Activated CD4-positive, CD25-positive, alpha-beta regulatory T cell (primary cell): ENCODE data around the gene PSMB11.

Experiments used
- DNase-seq, 4 experiments: peaks; one replicate each; lab custom pipeline; 2025; lab: John Stamatoyannopoulos, UW

The PSMB11 gene

DNA sequence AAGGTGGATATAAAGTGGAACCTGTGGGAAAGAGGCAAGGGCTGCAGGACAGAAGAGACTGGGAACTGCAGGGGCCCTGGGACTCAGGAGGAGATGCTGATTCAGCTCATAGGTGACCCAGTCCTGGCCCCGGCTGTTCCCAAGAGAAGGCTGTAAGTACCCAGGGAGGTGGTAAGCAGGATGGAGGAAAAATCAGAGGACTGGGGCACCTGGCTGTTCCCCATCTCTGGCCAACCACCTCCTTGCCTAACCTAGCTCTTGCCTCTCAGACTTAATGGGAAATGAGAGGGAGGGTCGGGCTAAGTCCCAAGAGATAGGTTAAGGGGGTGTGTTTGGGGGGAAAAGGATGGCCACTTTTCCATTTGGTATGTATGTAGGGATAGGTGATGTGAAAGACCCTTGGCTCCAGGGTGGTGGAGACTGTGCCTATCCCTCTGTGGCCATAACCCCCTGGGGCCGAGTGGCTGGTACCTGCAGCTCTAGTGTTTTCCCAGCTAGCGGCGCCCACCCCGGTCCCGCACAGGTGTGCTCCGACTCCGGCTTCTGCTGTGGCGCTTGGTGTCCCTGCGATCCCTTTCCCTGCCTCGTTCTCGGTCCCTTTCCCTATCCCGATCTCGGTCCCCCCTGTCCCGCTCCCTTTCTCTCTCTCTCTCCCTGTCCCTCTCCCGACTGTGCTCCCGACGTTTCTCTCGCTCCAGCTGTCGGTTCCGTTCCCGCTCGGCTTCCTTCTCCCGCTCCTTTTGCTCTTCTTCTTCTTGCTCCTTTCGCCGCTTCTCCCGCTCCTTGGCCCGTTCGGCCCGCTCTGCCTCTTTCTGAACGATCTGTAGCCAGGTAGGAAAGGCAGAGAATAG is 16.9 kb downstream of the PSMB11 start:
- DNase-seq = no peak

DNA sequence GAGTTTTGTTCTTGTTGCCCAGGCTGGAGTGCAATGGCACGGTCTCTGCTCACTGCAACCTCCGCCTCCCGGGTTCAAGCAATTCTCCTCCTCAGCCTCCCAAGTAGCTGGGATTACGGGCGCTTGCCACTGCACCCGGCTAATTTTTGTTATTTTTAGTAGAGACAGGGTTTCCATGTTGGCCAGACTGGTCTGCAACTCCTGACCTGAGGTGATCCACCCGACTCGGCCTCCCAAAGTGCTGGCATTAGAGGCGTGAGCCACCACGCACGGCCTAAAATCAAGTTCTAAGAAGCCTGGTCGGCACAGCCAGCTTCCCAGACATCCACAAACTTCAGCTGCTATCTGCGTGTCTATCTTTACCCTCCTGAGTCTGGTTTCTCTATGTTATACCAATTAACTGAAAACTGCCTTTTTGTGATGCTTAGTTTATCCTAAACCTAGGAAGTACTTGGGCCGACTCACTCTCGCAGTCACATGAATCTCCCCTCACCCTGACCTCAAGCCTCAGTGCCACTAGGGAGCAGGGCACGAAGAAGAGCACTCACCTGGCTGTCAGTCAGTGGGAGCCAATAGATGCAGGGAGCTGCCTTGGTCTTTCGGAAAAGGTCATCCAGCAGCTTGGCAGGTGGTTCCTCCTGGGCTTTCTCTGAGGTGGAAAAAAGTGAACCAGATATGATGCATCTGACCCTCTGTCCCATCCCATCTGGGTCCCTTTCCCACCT is 18.7 kb downstream of the PSMB11 start:
- no peak for DNase-seq

DNA sequence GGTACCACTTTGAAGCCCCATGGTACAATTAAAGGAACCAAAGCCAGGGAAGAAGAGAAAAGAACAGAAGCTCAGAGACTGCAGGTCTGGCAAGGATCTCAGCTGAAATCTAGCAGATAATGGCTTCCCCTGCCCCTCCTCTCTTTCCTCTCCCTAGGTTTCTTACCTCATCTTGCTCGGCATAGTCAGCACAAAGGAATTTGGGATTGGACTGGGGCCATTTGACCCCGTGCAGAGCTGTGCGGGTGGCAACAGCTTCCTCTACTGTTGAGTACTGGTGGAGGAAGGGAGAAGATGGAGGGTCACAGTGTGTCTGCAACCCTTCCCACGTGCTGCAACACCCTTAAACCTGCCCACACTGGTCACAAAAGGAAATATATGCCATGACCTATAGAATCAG is 20.0 kb downstream of the PSMB11 start:
- no peak for DNase-seq

DNA sequence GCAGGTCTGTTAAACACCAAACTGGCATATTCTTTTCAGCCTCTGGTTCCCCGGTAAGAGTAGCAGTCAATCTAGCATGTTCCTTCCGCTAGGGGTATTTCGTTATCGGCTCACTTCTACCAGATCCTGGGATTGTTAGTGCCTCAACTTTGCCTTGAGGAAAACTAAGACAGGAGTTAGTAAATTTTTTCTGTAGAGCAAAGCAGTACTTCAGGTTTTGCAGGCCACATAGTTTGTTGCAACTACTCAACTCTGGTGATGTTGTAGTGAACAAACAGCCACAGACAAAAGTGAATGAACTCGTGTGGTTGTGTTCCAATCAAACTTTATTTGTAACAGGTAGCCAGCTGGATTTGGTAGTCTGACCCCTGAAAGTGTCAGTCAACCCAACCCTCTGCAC is 21.6 kb downstream of the PSMB11 start:
- DNase-seq = no peak

DNA sequence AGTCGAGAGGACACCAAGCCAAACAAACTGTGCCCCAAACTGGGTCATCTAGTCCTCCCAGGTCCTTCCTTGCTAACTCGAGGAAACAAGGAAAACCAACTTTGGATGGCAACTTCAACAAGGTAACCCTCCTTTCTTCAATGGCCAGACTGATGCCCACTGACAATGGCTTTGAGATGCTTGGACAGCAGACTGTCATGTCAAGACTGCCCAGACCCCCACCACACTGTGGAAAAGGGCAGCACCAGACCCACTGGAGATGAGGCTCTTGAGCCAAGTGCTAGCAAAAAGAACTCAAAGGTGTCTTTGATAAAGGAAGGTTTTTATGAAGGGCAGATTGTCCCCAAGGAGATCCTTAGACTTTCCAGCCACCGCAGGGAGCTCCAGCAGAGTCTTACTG is 24.4 kb downstream of the PSMB11 start:
- DNase-seq = no peak

DNA sequence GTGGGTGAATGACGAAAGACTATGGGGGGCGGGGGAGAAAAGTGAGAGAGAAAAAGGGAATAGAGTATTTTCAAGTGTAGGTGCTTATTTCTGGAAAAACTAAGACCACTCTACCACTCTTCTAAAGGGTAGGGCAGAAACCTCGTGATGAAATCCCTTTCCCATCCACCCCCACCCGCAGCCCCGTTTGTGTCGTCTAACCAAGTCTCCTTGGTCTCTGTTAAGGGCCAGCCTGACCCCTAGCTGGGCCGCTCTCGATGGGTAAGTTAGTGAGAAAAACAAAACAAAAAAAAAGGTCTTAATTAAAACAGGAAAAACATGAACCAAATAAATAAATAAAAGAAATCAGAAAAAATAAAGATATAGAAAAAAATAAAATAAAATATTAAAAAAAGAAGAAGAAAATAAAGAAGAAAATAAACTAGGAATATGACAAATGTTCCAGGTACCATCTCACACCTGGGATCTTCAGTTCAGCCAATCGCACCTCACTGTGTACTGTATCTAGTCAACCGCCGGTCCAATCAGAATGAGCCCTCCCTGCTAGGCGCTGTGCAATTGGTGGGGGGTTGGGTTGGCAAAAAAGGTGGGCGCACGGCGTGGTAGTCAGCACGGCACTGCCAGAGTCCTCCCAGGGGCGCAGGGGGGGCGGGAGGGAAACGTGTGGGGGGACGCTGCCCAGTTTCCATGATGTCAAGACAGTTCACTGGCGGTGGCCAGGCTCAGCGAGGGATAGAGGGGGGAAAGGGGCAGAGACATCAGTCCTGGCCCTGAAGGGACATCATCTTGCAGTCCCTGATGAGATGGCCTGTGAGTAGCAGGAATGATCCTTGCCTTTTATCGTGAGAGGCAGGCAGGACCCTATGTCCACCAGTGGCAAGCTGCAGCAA is 25.1 kb downstream of the PSMB11 start:
- DNase-seq = no peak

DNA sequence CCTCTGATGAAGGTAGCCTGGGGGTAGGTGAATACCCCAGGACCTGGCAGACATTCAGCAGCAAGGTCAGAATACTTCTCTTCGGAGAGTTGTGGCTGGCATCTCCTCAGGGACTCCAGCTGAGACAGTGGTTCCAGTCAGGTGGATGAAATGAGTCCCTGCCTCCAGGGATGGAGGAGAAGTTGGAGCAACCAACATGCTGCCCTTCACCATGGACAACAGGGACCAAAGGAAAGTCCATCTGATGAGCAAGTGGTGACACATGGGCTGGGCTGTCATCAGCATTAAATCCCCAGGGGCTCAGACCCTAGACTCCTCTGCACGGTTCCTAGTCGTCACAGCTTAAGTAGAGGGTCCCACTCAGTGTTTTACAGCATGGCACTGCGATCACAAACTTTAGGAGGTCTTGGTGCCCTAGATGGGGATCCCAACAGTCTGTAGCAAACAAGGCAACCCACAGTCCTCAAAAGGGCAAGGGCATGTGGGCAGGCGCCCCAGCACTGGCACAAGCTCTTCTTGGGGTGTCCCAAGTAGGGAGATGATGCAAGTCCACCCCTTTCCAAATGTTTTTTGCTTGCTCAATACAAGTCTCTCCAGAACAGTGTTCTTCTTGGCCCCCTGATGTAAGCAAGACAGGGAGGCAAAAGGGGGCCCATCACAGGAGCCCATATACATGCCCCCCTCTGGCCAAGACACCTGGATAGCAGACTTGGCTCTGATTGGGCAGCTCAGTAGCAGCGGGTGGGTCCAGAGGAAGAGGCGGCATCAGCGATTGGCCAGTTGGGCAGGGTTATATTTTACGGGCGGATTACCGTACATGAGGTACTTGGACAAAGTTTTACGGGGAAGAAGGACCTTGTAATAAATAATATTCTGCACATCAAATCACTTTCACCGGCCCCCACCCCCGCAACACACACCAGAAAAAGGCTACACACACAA is 26.1 kb downstream of the PSMB11 start:
- DNase-seq = no peak

DNA sequence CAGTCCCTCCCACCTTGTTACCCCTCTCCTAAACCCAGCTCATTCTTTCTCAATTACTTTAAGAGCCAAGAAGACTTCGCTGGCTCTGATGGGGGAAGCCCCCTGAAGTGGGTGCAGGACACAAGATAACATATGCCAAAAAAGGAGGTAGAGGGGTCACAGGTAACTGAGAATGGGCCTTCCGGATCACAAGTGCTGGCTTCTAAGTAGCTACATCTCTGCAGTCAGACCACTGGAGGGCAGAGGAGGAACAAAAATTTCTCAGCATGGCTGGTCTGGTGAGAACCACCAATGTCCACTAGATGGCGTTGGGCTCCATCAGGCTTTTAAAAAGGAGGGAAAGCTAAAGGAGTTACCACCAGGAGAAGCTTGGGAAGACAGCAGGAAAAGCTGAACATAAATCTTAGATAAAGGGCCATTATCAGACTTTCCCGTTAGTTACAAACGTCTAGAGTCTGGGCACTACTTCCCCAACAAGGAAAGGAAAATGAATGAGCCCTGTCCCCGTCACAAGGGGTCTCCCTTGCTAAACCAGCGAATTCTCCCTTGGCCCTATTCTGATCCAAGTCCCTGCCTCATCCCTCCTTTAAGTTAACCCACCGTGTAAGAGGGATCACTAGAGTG is 26.9 kb downstream of the PSMB11 start:
- no peak for DNase-seq

DNA sequence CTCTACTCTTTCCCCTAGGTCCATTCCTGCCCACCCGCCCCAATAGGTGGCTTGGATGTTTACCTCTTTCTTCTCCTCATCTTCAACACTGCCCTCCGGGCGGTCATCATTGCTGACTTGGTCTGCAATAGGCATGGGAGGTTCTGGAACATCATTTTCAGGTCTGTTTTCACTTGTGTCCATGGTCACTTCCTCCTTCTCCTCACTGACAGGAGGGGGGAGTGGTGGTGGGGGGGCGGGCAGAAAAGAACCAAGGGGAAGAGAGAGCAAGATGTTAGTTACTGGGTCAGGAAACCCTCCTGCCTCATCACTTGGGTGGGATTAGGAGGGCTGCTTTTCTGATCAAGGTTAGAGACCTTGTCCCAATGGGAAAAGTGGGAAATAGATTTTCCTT is 27.4 kb downstream of the PSMB11 start:
- no peak for DNase-seq

DNA sequence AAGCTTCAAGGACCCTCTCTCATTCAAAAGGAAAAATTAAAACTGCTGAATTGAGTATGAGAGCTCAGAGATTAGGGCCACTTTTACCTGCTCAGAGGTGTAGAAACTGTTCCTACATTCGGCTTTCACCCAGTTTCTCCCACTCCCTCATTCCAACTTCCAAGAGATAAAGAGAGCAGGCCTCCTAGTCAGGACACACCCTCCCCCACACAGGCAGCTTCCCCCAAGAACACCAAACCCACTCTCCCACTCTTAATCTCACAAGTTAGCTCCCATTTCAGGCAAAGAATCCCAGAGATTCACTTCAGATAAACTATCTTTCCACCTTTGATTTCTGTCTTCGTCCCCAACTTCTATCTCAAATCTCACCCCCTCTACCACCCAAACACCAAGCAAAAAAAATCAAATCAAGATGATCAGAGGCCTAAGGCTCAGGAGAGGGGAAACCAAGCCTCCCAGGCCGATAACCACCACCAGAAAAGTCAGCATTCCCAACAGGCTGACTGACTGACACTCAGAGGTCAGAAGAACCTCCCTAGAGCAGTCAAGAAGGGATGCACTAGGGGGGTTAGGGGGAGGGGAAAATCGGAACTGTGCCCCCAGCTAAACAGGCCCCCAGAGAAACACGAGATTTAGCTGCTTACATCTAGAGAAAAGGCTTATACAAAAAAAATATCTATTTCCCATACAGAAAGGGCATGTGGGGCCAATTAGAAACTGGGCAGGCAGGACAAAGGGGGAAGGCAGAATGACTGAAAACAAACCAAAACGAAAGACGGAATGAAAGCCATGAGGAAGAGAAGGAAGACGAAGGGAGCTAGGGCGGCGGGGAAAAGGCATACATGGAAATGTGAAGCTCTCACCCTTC is 28.5 kb downstream of the PSMB11 start:
- no peak for DNase-seq

DNA sequence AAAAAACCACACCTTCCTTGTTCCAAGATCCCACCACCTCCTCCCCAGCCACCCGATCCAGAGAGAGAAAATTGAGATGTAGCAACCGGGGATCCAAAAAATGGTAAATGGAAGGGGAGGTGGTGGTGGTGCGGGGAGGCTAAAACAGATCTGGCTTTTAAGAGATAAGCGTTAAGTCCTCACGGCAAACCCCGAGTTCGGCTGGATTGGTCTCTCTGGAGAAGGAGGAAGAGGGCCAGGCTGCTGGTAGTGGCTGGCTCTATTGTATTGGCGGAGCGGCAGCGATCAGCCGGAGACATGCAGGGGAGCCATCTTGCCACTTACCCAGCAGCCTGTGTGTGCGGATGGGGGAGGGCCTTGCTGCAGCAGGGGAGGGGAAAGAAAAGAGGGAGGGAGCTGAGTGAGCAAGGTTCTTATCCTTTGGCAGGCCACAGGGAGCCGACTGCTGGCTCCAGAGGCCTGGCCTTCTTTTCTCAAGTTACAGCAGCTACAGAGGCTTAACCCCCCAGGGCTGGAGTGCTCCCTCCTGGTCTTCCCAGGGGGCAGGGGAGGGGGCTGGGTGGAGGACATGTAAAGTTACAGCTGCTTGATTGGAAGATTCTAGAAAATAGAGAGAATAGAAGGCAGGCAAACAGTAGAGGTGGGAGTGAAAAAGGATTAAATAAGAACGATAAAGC is 29.4 kb downstream of the PSMB11 start:
- DNase-seq = no peak

DNA sequence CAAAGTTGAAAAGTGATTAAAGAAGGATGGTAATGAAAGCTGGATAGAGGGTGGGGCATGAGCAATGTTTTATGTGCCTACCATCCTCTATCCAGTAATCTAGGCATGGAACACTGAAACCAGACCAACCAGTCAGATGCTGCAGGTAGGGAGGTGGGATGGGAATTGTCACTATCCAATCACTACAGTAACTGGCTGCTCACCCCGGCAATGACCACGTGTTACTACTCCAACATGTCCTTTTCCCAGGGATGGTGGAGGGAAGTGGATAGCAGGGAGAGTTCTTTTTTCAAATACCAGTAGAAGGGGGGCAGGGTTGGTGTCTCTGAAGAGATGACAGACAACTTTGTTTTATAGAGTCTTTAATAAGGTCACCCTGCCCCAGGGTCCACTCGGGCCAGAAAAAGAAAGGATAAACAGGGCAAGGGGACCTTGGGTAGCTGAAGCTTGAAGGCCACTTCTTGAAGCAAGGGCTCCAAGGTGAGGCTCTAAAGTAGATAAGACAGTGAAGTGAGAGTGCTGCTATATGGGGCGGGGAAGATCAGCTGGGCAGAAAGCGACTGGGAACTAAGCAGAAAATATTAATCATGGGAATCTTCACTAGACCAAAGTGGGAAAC is 30.0 kb downstream of the PSMB11 start:
- no peak for DNase-seq

DNA sequence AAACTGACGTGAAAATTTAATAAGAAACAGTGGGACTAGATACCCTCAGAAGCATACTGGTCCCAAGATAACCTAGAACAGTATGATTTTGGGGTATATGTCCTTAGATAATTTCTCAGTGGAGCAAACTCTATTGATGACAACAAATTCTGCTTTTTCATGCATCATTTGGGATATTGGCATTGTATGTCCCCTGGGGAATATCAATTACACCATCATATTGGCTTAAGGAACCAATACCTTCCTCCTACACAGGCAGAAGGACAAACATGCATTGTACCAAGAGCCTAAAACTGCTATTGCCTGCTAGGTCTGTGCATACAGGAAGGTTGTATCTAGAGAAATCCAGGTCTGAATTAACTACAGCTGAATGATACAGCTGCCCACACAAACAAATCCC is 32.9 kb downstream of the PSMB11 start:
- no peak for DNase-seq

DNA sequence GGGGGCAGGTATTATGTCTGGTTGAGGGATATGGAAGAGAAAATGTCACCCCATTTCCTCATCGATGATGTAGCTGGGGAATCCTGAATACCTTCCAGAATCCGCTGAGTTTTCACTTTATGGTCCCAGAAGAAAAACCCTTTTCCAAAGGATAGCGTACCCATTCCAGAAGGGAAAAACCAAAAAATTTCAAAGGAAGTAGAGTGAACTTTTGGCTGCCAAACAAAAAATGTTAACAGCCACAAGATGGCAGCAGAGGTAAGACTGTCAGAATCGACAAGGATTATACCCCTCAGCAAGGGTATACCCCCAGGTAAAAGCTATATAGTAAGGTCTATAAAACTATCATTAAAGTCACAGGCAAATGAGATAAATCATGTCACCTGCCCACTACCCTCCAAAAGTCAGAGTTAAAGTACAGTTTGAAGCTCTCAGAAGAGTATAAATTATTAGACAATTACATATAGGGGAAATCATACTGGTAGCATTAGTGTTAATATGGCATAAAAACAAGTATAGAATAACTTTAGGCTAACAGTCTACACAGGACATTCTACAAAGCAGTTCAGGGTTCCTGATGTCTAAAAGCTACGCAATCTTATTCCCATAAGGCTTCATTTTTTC is 34.9 kb downstream of the PSMB11 start:
- no peak for DNase-seq

DNA sequence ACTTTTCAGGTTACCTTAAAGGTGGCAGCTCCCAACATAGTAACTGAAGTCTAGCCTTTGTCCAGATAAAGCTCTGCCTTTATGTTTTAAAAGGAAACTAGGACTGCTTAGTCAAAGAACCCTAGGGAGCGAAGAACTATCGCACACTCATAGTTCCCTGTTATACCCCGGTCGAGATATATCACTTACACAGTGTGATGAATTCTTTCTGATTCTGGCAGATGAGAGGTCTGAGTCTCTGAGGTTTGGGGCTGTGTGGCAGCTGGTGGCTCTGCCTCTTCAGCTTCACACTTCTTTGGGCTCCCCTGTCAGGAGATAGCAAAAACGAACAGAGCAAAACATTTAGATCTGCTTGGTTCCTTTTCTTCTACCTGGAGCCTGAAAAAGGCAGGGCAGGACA is 36.0 kb downstream of the PSMB11 start:
- no peak for DNase-seq

DNA sequence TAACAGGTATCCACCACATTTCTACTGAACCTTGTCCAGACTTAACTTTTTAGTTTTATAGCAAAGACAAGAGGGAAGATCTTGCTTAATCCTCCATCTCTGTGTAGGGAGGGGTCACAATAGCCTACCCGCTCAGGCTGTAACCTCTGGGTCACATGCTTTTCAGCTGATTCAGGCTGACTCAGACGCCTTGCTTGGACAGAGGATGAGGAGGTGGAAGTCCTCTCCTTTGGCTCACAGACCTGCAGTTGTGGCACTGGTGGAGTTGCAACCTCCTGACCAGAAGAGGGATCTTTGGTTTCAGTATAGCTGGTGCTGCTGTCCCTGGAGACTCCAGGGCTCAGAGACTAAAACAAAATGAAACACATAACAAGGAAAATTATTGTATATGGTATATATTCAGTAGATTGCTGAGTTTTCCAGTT is 36.7 kb downstream of the PSMB11 start:
- no peak for DNase-seq

DNA sequence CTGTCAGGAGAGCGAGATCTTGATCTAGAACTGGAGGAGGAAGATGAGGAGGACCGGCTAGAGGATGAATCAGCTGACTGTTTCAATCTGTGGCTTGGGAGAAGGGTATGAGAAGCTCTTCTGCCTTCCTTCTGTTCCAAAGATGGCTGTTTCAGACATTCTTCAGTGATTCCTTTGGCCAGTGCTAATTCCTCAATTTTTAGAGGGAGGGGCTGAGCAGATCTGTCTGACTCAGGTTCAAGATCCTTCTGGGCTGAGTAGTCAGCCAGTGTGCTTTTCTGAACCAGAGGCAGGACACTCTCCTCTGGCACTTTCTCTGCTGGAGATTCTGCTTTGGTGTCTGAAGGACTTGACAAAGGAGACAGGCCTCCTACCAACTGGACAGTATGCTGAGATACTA is 37.7 kb downstream of the PSMB11 start:
- DNase-seq = no peak

DNA sequence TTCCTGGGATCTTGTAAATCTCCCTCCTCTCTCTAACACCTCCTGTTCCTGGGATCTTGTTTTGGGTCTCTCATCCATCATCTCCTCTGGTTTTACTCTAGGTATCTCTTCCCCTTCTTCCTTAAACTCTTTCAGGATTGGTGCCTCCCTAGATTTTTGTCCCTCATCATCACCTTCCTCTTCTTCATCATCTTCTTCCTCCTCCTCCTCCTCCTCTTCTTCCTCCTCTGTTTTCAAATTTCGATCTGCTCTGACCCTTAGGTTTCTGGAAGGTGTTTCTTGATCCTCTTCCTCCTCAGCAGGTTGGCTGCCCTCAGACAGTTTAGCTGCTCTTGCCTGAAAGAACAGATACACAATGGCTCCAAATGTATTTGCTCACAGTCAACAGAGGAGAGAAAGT is 38.5 kb downstream of the PSMB11 start:
- no peak for DNase-seq
